ENCODE data around the gene SEMA6A.

Gene SEMA6A

DNA sequence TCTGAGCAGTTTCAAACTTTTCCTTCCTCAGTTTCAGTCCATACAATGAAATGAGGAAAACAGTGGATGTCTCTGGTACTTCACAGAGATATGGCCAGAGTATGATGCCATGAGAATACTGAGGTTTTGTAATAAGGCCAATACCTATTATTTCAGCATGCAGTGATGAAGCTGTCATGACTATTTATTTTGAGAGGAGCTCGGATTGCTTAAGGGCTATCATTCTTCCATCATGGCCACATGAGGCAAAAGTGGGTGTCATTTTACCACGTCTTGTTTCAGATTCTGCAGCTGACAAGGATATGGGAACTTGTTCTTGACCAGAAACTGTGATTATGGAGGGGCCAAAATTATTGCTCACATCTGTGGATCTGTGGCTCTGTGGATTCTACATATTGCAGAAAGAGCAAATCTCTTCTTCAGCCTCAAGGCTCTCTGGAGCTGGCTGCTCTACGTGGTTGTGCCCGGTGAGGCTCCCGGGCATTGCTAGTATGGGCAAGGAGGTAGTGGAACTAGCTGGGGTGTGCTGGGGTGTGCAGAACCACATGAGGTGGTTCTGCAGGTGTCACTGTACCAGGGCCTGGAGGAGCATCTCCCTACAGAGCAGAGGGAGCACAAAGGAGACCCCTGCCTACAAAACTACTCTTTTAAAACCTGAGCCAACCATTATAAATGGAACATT is 180.3 kb downstream of the SEMA6A start:
- DNase-seq, result no peak

All from fibroblast of skin of right biceps (primary cell).